ENCODE measurements around the gene ANKRD55. TPM values are rescaled to one million over a fixed set of nuclear protein-coding genes. Genes with fewer than 3 reads are reported as not detected.

The ANKRD55 gene
- total and polyA plus RNA-seq, 9 of the 15 experiments (the other 6 are each of a cell fraction or from before 2014, with no cell fraction given), result 3.4 to 10.6 (median 6.5) TPM

DNA sequence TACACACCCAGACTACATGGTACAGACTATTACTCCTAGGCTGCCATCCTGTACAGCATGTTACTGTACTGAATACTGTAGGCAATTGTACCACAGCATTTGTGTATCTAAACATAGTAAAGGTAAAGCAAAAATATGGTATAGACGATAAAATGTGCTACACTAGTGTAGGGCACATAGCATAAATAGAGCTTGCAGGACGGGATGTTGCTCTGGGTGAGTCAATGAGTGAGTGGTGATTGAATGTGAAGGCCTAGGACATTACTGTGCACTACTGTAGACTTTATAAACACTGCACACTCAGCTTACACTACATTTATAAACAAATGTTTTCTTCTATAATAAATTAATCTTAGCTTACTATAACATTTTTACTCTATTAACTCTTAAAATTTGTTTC, 25.6 kb downstream of the ANKRD55 start:
- in situ Hi-C loops (cut with MboI) (no loop called here), intact Hi-C loops (cut with micrococcal nuclease) (loop anchor here (10.0 kb wide), 1 partner anchor 1033 kb away; the partner anchor contains the start of gene CDC20B)
- ChIA-PET CTCF (ENCODE audit: low intra/inter-chr PET ratio) (no interaction called here), POLR2A (no interaction called here)
- DNase-seq (ENCODE audit: extremely low read depth in 1 of 4, low spot score in 3 of 4) (no peak), ATAC-seq (no peak), FAIRE-seq (no peak)
- Histone ChIP-seq H3K9me3 (replicated peaks; ENCODE audit: control insufficient read depth, insufficient read depth, low read depth, low read length) (0 out of 2 replicates have a peak, but pooled peaks cover 1% of the 10 kb centered on the region), H4K20me1 (replicated peaks; ENCODE audit: control insufficient read depth, insufficient read depth, low read length) (no peaks in the 10 kb centered on the region), H3K4me3 (no peak overlapping the region), H3K9me1 (ENCODE audit: control insufficient read depth, insufficient read depth, low read length) (peaks cover 1% of the 10 kb centered on the region), H3K36me3 (ENCODE audit: control insufficient read depth, insufficient read depth, low read length) (no peaks in the 10 kb centered on the region), H3K4me1 (replicated peaks in 1 of 2; ENCODE audit: control insufficient read depth in 2 of 2, insufficient read depth in 2 of 2, low read length in 2 of 2) (no peaks in the 10 kb centered on the region; a peak in 1 of 5 replicates), H3K27me3 (ENCODE audit: control insufficient read depth in 2 of 2, insufficient read depth in 2 of 2, low read length in 2 of 2) (no peaks in the 10 kb centered on the region), H3K79me2 (ENCODE audit: control insufficient read depth, insufficient read depth, low read length) (no peaks in the 10 kb centered on the region), H2AFZ (ENCODE audit: low read depth, low read length) (0 out of 2 replicates have a peak overlapping the region, but pooled peaks have one; percentile 17), H3K9ac (ENCODE audit: insufficient read depth in 1 of 2, low read depth in 2 of 2, low read length in 2 of 2) (no peak overlapping the region), H3K4me2 (ENCODE audit: insufficient read depth, low read length) (no peak overlapping the region), H3K27ac (ENCODE audit: extremely low read depth, low read depth, low read length) (no peak overlapping the region)
- WGBS (ENCODE audit: insufficient coverage, low coverage, missing lambda C conversion rate), result 26% methylated on average over 2 of the region's 2 CpGs
- BruUV-seq (replicated peaks), result no TSS peak
- TF ChIP-seq TSHZ1 (CRISPR knock-in tag; IDR thresholded peaks at IDR 0.05) (no peak), ZBED1 (IDR thresholded peaks at IDR 0.05) (no peak)

Measured in K562 (cell line).